ENCODE measurements around the gene CCDC27.

CCDC27 gene

DNA sequence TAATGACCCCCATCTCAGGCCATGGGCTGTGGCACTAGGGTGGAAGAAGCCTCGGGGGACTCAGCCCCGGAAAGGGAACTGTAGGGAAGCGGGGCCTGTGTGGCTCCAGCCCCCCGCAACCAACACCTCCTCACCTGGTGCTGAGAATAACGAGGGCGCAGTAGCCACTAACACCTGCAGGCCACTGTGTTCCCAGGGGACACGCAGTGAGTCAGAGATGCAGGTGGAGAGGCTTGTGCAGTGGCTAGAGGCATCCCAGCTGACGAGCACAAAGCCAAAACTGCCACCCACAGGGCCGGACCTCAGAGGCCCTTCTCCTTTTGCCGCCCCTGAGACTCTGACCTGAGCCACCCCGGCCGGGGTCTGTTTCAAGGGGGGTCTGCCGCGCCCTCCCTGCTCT lies 33.5 kb upstream of the CCDC27 start:
- DNase-seq (ENCODE audit: low read depth), result no peak

- no peak for DNase-seq (ENCODE audit: low read depth)
Observed at GRCh38 chr1:3721955-3722465, 30.2 kb upstream of the CCDC27 start.

- no peak for DNase-seq (ENCODE audit: low read depth)
Observed at GRCh38 chr1:3722846-3723245, 29.4 kb upstream of the CCDC27 start.

DNA sequence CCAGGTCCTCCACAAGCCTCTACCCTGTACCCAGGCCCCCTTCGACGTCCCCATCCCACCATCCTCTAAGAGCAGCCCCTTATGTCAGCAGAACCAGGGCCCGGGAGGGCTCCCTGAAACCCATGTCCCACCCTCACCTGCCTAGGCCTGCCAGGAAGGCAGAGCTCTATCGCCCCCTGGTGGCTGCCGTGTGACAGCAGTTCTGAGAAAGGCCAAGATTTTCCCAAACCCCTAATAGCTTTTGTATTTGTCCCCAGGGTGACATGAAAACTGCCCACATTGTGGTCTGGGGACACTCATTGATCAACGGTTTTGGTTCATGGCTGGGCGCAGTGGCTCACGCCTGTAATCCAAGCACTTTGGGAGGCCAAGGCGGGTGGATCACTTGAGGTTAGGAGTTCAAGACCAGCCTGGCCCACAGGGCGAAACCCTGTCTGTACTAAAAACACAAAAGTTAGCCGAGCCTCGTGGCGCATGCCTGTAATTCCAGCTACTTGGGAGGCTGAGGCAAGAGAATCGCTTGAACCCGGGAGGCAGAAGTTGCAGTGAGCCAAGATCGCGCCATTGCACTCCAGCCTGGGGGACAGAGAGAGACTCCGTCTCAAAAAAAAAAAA lies 27.7 kb upstream of the CCDC27 start:
- DNase-seq (ENCODE audit: low read depth), result peak; percentile 26

GRCh38 chr1:3725366-3725765 lies 26.9 kb upstream of the CCDC27 start:
- no peak for DNase-seq (ENCODE audit: low read depth)

GRCh38 chr1:3727042-3727824 lies 25.0 kb upstream of the CCDC27 start:
- no peak for DNase-seq (ENCODE audit: low read depth)

- no peak for DNase-seq (ENCODE audit: low read depth)
Observed at GRCh38 chr1:3727825-3728776, 24.1 kb upstream of the CCDC27 start.

- no peak for DNase-seq (ENCODE audit: low read depth)
Observed at GRCh38 chr1:3729594-3730542, 22.4 kb upstream of the CCDC27 start.

DNA sequence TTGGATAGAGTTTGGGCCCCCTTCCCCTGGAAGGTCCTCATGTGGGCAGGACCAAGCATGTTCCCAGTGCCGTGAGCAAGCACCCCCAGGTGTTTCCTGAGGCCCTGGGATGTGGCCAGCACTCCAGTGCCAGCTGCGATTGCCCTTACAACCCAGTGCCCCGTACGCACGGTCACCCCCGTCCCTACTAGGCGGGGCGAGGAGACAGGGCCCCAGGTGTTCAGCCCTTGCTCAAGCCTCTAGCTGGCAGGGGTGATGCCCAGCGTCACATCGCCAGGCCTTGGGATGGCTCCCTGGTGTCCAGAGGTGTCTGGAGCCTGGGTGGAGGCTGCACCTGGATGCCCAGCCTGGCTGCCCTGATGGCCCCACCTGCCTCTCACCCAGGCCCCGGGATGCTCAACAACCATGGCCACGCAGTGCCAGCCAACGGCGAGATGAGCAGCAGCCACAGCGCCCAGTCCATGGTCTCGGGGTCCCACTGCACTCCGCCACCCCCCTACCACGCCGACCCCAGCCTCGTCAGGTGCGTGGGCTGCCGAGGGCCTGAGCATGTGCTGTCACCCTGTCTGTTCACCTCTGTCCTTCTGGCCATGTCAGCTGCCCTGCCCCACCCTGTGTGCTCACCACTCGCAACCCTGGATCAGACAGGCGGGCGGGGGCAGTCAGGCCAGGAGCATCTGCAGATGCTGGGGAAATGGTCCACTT lies 21.6 kb upstream of the CCDC27 start:
- no peak for DNase-seq (ENCODE audit: low read depth)

DNA sequence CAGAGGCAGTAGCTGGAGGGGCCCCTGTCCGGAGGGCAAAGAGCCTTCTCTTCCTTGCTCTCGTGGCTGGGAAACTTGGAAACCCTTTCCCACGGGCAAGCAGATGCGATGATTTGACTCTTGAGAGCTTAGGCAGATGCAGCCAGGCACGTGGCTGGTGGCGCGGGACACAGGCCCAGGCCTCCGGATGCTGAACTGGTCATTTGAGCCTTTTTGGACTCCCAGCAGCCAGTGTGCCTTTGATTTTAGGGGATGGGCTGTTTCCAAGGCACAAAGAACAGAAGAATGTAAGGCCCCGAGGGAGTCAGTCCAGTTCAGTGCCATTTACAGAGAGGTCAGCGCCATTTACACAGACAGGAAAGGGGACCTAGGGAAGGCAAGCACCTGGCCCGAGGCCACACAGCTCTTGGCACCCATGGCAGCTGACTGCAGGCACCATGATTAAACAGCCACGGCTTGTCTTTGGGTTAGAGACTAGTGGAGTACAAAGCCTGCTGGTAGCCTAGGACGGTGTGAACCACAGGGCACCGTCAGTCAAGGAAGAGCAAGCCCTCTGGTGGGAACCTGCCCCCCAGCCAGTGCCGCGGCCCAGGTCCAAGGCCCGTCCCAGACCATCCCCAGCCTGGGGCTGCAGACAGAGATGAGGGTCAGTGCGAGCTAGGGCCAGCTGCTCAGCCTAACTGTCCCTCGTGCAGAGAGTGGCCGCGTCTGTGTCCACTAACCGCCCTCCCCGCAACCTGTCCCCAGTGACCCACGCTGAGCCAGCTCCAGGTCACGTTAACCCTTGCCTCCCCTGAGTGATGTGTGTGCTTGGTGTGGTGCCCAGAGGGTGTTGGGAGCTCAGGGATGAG lies 20.4 kb upstream of the CCDC27 start:
- DNase-seq (ENCODE audit: low read depth), result no peak

DNA sequence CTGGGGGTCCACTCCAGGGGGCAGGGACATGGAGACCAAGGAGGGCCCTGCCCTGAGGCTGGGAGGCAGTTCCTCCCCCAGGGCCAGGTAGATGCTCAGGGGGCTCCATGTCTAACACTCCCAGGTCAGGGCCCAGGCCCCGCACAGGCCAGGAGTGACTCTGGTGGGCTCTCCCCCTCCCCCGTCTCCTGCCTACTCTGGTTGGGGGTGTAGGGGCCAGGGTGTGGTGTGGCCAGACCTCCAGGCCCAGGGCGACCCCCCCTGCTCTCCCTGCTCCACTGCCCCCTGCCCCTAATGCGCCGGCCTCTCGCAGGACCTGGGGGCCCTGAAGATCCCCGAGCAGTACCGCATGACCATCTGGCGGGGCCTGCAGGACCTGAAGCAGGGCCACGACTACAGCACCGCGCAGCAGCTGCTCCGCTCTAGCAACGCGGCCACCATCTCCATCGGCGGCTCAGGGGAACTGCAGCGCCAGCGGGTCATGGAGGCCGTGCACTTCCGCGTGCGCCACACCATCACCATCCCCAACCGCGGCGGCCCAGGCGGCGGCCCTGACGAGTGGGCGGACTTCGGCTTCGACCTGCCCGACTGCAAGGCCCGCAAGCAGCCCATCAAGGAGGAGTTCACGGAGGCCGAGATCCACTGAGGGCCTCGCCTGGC lies 19.7 kb upstream of the CCDC27 start:
- no peak for DNase-seq (ENCODE audit: low read depth)

- no peak for DNase-seq (ENCODE audit: low read depth)
Observed at GRCh38 chr1:3733094-3733882, 19.0 kb upstream of the CCDC27 start.

GRCh38 chr1:3733883-3734589 lies 18.2 kb upstream of the CCDC27 start:
- DNase-seq (ENCODE audit: low read depth), result no peak

DNA sequence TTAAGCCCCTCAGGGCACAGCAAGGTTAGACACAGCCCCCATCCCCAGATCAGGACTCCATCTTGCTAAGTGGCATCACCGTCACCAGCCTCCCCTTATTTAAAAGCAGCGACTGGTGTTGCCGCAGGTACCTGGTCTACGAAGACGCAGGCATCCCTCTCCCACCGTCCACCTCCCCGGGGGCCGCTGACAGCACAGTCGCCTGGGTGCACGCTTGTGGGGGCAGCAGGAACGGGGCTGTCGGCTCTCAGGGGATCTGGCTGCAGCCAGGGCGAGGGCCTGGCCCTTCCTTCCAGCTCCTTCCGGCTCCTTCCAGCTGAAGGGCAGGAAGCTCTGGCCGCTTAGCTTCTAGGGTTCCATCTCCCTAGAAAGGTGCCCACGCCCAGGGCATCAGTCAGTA lies 17.6 kb upstream of the CCDC27 start:
- no peak for DNase-seq (ENCODE audit: low read depth)

- DNase-seq (ENCODE audit: low read depth), result no peak
Observed at GRCh38 chr1:3735027-3735681, 17.1 kb upstream of the CCDC27 start.

GRCh38 chr1:3735688-3736087 lies 16.6 kb upstream of the CCDC27 start:
- no peak for DNase-seq (ENCODE audit: low read depth)

- no peak for DNase-seq (ENCODE audit: low read depth)
Observed at GRCh38 chr1:3736131-3736561, 16.1 kb upstream of the CCDC27 start.
